HL-60 (cell line): ENCODE results near the gene SLC9A7.

ENCODE experiments used
- DNase-seq, 2 experiments: peaks; one replicate each; pipeline ENCODE4 v3.0.0-alpha.2; 2010 to 2020; ENCODE audit warnings: low read depth in 1 of 2, low spot score in 1 of 2
- H3K27ac ChIP-seq: fragments of 250-450 bp; sonication (Bioruptor Pico); replicated peaks from 2 replicates; pipeline ENCODE4 v1.5.1; 2020; ENCODE audit warnings: mild to moderate bottlenecking, moderate library complexity
- H3K27me3 ChIP-seq: fragments of 250-450 bp; sonication (Bioruptor Pico); 2 replicates; pipeline ENCODE4 v1.5.1; 2021; ENCODE audit warnings: mild to moderate bottlenecking, moderate library complexity; ENCODE audit not compliant: insufficient read depth, poor library complexity, severe bottlenecking
- H3K4me3 ChIP-seq: replicated peaks from 2 replicates; pipeline ENCODE4 v1.5.1; 2011; ENCODE audit warnings: mild to moderate bottlenecking, control low read depth, low read length; ENCODE audit not compliant: insufficient read depth
- CTCF ChIP-seq: IDR thresholded peaks from one replicate; pipeline ENCODE4 v1.5.1; 2011; ENCODE audit warnings: low read length, control low read depth, inconsistent platforms; ENCODE audit not compliant: insufficient read depth
- GABPA ChIP-seq: IDR thresholded peaks from 2 replicates; pipeline ENCODE4 v1.6.1; 2012; ENCODE audit warnings: low read depth
- POLR2AphosphoS5 ChIP-seq: IDR thresholded peaks from 2 replicates; pipeline ENCODE4 v1.6.1; 2012; ENCODE audit warnings: low read depth
- REST ChIP-seq: IDR thresholded peaks from 2 replicates; pipeline ENCODE4 v1.6.1; 2012; ENCODE audit warnings: low read depth; ENCODE audit not compliant: insufficient replicate concordance
- SPI1 ChIP-seq: IDR thresholded peaks from 2 replicates; pipeline ENCODE4 v1.6.1; 2012; ENCODE audit warnings: low read depth, mild to moderate bottlenecking, borderline replicate concordance

SLC9A7 gene

DNA sequence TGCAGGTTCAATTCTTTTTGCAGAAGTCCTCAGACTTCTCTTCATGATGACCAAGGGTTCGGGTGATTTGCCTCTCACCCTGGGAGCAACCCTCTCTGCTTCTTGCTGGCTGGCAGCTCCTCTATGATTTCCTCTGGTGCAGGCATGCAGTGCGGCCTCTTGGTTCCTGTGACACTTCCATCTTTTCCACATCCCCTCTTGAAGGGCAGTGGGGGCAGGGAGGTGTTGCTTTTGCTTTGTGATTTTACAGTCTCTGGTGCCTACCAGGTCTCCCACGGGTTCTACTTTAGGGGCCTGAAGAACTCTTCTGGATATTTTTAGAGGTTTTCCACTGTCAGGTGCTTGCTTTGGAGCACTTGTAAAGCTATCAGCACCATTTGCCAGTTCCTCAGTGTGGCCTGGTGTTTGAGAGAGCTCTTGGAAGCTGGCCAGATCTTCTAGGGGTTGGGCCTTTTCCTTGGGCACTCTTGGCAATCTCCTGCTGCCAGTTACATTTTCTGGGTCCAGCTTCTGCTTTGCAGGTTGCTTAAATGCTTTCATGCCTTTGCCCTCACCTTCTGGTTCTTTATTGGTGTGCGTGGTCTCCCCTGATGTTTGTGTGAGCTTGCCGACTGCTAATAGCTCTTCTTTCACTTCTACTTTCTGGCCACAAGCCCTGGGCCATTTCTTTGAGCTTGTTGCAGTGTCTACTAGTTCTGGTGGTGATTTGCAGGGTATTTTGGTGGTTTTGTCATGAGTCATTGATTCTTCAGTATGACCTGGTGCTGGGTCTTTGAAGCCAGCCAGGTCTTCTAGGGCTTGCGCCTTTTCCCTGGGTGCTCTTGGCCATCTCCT is 196.9 kb downstream of the SLC9A7 start:
- H3K27me3 ChIP-seq, result no peaks in the 10 kb centered on the region
- peak in 1 of 2 experiments; percentile 69 for DNase-seq
- H3K4me3 ChIP-seq, result no peak overlapping the region
- H3K27ac ChIP-seq, result peak overlapping the region; percentile 55
- TF ChIP-seq REST (no peak), CTCF (no peak), POLR2AphosphoS5 (no peak), SPI1 (no peak), GABPA (no peak)

- H3K4me3 ChIP-seq, result no peak overlapping the region
- DNase-seq, result no peak
- no peaks in the 10 kb centered on the region for H3K27me3 ChIP-seq
- TF ChIP-seq SPI1 (no peak), POLR2AphosphoS5 (no peak), GABPA (no peak), CTCF (no peak), REST (no peak)
- H3K27ac ChIP-seq, result no peak overlapping the region
Observed at GRCh38 chrX:46559062-46559461, 199.9 kb downstream of the SLC9A7 start.

DNA sequence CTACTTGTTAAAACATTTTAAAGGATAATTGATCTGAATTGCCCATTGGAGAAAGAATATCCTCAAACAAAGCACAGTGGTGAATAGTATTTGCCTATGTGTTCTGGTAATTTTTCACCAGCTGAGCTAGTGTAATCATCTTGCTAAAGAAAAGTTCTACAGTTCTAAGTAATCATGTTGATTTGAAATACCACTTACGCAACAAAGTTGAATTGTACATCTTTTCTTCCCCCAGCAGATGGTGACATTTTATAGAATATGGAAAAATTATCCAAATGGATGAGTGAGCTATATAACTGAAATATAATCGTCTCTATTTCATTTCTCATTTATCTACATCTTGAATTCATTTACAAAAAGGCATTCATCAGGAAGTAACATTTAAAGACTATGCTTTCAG is 204.0 kb downstream of the SLC9A7 start:
- Histone ChIP-seq H3K4me3 (no peak overlapping the region), H3K27me3 (no peaks in the 10 kb centered on the region), H3K27ac (no peak overlapping the region)
- TF ChIP-seq GABPA (no peak), CTCF (no peak), POLR2AphosphoS5 (no peak), REST (no peak), SPI1 (no peak)
- DNase-seq, result no peak
